ENCODE results near the gene GTPBP4.
"Not testable (repeated sequence)": the region's sequence is repeated elsewhere in the genome, so short reads cannot be mapped to it uniquely, and the experiment has no call there.

The GTPBP4 gene

DNA sequence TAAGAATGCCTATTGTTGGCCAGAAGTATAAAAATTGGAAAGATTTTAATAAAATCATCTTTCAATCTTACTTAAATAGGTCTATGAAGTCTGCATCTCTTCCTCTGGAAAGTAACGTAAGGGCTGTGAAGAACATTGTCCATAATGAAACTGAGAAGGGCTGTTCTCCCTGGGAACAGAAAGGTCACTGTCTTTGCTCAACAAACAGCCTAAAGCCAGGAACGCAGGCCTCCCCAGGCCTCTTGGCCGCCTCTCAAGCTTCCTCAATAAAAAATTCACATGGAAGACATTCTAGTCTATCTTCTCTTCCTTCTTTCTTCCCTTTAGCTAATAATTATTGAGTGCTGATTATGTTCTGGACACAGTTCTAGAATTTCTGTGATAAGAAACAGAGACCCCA is 46.5 kb downstream of the GTPBP4 start:
- DNase-seq, result no peak

GRCh38 chr10:1035201-1035600 is 47.0 kb downstream of the GTPBP4 start:
- DNase-seq, result no peak

- no peak for DNase-seq
These were observed 48.1 kb downstream of the GTPBP4 start for GRCh38 chr10:1036341-1036791.

DNA sequence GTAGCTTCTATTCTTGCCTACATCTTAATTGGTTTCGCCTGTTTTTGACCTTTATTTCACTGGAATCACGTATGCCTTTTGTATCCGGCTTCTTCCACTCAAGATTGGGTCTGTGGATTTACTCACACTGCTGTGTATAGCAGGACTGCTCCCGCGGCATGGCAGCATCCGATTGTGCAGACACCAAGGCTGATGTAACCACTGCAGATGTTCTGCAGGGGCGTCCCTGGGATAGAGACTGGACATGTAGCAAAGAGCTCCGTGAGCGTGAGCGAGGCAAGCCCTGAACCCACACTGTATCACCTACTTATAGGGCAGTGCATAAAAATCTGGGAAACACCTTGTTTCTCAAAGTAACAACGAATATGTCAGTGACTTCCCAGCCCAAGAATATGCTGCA is 48.9 kb downstream of the GTPBP4 start:
- no peak for DNase-seq

GRCh38 chr10:1038769-1039168 is 50.5 kb downstream of the GTPBP4 start:
- DNase-seq, result not testable (repeated sequence)

DNA sequence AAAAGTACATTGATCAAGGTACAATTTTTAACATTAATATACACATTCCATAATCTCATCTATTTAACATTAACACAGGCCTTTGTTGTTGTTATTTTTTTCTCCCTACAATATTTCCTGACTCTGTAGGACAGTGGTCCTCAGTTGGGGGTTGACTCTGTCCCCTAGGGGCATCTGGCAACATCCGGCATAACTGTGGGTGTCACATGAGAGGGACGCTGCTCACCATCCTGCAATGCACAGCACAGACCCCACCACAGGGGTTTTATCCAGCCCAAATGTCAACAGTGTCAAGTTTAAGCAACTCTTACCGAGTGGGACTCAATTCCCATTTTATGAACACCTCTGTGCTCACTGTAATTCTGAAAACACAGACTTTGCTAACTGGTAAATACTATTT is 51.9 kb downstream of the GTPBP4 start:
- DNase-seq, result no peak

DNA sequence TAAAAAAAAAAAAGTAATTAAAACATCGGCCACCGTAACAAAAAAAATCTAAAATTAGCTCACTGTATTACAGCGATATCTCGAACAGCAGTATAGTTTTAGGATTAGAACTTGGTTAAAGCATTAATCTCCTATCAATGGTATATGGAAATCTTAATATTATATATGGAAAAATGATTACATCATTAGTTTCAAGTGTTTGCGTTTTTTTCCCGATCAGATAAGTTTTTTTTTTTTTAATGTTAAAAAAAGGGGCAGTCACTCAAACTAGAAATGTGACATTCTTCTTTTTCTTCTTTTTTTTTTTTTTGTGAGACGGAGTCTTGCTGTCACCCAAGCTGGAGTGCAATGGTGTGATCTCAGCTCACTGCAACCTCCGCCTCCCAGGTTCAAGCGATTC is 53.3 kb downstream of the GTPBP4 start:
- DNase-seq, result no peak

DNA sequence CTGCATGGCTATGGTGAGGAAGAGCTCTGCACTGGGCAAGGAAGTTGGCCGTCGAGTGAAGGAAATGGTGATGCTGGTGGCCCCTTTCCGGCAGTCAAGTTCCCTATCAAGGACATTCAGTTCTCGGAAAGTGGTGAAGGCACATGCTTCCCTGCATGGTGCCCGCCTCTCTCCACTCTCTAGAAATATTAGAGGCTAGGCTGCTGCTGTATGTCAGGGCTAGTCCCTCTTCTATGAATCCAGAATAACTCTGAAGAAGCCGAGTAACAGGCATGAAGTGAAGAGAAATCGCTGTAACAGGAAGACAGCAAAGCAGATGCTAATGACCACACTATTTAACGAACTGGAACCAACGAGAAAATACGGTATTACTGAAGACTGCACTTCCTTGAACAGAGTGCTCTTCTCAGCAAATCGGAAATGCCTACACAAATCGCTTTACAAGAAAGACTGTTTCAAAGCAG is 55.3 kb downstream of the GTPBP4 start:
- no peak for DNase-seq

- DNase-seq, result no peak
These were observed 55.9 kb downstream of the GTPBP4 start for GRCh38 chr10:1044146-1044545.

GRCh38 chr10:1044964-1045363 is 56.7 kb downstream of the GTPBP4 start:
- DNase-seq, result no peak

GRCh38 chr10:1045415-1045814 is 57.2 kb downstream of the GTPBP4 start:
- no peak for DNase-seq

- peak in 2 of 3 experiments; percentile 7 to 42 for DNase-seq
These were observed 59.7 kb downstream of the GTPBP4 start for GRCh38 chr10:1047937-1048336.

DNA sequence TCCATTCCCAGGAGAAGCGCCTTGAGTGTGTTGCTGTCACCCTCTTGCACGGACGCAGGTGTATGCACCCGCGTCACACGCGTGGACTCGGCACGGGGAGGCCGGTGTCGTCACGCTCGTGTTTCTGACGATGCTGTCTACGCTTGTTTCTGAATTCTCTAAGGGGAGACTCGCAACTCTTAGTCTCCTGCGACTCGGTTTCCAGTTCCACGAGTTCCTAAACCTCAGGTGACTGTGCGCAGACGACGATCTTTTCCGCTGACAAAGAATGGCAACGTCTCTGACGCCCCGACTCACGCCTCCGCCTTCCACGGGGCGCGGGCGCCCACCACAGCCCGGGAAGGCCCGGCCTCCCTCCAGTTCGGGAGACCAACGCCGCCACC is 60.1 kb downstream of the GTPBP4 start:
- DNase-seq, result peak in 2 of 3 experiments; percentile 41 to 71

DNA sequence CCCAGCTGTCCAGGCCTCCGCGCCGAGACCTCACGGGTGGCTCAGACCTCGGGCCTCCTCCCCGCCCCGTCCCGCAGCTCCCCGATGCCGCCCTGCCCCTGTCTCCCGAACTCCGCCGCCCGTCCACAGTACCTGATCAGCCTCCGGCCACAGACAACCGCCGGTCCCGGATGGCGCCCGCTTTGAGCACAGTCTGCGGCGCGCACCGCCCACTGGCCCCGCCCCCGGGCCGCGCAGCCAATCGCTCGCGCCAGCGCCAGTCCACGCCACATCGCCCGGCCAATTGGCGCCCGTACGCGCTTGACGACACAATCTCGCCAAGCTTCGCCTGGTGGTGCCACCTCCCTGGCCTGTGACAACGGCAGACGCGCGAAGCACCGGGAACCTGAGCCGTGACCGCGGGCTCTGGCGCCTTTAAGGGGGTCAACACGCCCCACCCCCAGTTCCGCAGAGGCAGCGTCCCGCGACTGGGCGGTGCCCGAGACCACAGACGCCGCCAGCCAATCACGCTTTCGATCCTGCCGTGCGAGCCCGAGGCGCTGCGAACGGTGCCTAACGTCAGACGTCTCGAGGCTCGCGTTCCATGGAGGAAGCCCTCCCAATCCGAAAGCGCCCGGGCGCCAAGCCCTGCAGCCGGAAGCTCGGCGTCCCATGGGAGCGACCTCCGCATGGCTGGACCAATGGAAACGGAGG is 60.6 kb downstream of the GTPBP4 start, which contains the start of gene IDI1:
Gene IDI1, minus strand, starts transcription at position 388 of the 693 bp plus-strand sequence. Its CDS starts 116 bp downstream, at position 272.
- DNase-seq, result peak; percentile 96 to 97 (median 97)

GRCh38 chr10:1049425-1049958 is 61.3 kb downstream of the GTPBP4 start:
- no peak for DNase-seq

DNA sequence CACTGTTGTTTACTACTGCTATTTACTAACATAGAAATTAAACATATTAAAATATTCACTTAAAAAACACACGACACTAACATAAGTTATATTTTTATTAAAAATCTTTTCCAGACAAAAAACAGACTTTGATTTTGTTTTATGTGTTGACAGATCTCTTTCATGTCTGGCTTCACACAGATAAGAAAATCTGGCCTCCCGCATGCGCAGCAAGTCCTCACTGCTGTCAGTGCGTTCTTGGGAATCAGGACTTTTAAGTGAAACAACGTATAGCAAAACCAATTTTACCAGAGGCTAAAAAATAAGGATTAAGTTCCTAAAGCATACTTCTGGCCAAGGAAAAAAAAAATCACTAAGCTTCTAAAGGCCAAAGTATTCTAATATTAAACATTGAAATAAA is 61.9 kb downstream of the GTPBP4 start:
- DNase-seq, result no peak

- no peak for DNase-seq
These were observed 62.3 kb downstream of the GTPBP4 start for GRCh38 chr10:1050554-1050953.

GRCh38 chr10:1054684-1055083 is 66.5 kb downstream of the GTPBP4 start:
- DNase-seq, result no peak

DNA sequence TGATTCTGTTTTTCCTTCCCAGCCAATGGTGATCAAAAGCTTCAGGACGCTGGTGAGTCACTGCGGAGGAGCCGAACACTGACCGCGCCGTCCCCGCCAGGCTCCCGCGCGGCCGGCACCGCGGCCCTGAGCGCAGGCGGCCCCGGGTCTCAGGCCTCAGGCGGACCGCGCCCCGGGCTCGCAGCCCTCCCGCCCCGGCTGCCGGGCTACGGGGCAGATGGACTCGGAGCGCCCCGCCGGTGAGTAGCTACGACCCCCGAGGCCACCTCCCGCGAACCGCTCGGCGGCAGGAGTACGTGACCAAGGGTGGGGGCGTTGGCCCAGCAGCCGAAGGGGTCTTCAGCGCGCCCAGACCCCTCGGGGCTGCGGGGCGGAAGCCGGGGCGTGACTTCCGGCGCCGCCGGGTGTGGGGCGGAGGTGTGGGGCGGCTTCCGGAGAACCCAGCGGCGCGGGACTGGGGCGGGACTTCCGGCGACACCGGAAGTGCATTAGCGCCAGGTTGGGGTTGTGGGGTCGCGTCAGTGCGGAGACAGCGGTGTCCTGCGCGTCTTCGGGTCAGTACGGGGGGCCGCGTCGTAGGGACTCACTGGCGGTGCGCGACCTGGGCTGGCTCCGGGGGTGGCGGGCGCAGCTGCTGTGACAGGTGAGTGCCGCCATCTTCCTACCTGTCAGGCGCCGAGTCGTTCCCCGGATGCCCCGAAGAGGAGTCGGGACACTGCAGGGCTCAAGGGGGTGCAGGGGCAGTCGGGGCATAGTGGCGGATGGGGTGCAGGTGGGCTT is 68.3 kb downstream of the GTPBP4 start, which contains the start of gene WDR37:
Gene WDR37, plus strand, starts transcription at position 60 of the 780 bp plus-strand sequence. CDS start 15,771 bp downstream, outside the sequence.
- DNase-seq, result peak; percentile 74 to 84 (median 77)

- DNase-seq, result peak in 2 of 3 experiments; percentile 5 to 15
These were observed 68.9 kb downstream of the GTPBP4 start for GRCh38 chr10:1057106-1057657.

DNA sequence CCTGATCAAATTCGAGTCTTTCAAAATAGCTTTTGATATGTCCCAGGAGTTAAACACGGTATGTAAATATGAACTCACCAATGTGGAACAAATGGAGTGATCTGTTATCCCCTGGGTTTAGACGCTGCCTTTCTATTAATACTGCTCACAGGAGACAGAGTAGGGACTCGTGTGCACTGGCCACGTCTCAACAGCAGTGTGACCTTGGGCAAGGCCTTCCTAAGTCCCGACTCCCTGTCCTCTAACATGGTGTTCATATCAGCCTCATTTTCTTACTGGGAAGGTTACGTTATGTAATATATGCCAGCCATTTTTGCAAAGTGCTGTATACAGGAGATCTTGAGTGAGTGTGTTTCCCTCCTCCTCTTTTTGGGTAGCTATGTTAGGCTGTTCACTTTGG is 69.8 kb downstream of the GTPBP4 start:
- no peak for DNase-seq

- peak in 1 of 3 experiments; percentile 27 for DNase-seq
These were observed 71.7 kb downstream of the GTPBP4 start for GRCh38 chr10:1059902-1060301.

Measured in NCI-H1417 (cell line).